Measurements from ENCODE around the gene MMEL1.
"Not testable (repeated sequence)": the region's sequence is repeated elsewhere in the genome, so short reads cannot be mapped to it uniquely, and the experiment has no call there.

MMEL1 gene

DNA sequence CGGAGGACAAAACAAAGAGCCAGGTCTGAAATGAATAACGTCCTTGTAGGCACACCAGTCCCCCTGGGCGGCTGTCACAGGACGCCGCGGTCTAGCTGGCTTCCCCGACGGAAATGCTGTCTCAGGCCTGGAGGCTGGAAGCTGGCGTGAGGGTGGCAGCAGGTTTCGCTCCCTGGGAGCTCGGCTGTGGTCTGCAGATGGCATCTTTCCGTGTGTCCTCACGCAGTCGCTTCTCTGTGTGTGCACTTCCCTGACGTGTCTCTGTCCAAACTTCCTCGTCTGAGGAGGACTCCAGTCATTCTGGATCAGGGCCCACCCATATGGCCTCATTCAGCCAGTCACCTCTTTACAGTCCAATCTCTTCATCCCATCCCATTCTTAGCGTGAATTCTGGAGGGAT lies 62.5 kb downstream of the MMEL1 start:
- TF ChIP-seq, protein P1, sequence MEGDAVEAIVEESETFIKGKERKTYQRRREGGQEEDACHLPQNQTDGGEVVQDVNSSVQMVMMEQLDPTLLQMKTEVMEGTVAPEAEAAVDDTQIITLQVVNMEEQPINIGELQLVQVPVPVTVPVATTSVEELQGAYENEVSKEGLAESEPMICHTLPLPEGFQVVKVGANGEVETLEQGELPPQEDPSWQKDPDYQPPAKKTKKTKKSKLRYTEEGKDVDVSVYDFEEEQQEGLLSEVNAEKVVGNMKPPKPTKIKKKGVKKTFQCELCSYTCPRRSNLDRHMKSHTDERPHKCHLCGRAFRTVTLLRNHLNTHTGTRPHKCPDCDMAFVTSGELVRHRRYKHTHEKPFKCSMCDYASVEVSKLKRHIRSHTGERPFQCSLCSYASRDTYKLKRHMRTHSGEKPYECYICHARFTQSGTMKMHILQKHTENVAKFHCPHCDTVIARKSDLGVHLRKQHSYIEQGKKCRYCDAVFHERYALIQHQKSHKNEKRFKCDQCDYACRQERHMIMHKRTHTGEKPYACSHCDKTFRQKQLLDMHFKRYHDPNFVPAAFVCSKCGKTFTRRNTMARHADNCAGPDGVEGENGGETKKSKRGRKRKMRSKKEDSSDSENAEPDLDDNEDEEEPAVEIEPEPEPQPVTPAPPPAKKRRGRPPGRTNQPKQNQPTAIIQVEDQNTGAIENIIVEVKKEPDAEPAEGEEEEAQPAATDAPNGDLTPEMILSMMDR (conservative IDR thresholded peaks at IDR 0.05) = no peak
- TF ChIP-seq ZFX (IDR thresholded peaks at IDR 0.05) = no peak
- no peak overlapping the region for H3K27ac ChIP-seq

DNA sequence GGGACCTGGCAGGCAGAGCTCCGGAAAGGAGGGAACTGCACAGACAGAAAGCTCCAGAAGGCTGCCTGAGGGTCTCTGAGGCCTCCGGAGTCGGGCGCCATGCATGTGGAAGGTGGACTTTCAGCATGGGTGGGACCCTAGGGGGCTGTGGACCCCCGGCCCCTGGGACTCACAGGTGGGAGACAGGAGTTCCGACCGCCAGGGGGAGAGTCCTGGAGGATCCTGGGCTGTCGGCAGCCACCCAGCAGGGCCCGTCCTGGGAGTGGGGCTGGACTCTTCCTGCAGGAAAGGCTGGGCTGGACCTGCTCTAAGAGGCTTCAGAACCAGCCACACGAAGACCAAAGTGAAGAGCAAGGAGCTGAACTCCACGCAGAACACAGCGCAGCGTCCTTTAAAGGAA lies 63.1 kb downstream of the MMEL1 start:
- H3K27ac ChIP-seq = not testable (repeated sequence)

DNA sequence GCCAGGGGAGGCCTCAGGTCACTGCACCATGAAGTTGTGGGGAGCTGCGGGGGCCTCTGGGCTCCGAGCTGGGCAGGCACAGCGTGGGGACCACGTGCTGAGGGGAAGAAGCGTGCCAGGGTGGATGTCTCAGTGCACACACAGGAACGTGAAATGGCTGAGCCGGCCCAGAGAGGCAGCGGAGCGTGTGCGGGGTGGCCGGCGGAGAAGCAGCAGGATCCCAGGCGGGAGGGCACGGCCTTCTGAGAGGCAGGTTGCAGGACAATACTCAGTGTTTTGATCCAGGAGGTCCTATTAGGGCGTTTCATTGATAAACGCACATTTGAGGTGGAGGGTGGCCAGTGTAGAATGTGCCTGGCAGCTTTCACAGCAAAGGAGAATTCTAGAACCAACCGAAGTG lies 63.8 kb downstream of the MMEL1 start:
- TF ChIP-seq, protein P1 (conservative IDR thresholded peaks at IDR 0.05) = no peak
- no peak for TF ChIP-seq ZFX (IDR thresholded peaks at IDR 0.05)
- no peak overlapping the region for H3K27ac ChIP-seq

DNA sequence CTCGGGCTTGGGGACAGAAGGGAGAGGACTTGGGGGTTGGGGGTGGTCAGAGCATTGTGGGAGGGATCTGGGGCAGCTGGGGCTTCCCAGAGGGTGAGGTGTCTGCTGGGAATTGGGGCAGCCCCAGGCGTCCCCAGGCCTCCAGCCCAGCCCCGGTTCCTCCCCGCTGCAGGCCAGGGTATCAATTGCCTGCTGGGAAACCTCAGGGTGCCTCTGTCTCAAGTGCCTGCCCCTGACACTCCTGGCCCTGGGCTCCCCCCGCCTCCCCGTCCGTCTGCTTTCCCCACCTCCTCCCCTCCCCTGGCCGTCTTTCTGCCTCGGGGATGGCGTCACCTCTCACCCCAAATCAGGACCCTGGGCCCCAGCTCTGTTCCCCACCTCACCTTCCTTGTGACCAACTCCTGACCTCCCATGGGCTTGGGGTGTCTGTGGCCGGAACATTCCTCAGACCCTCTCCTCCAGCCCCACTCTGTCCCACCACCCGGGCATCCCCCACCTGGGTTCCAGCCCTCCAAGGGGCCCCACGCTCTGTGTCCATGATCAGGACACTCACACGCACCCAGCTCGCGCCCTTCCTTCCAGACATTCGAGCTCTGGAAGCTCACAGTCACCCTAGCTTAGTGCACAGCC lies 64.5 kb downstream of the MMEL1 start:
- not testable (repeated sequence) for H3K27ac ChIP-seq

DNA sequence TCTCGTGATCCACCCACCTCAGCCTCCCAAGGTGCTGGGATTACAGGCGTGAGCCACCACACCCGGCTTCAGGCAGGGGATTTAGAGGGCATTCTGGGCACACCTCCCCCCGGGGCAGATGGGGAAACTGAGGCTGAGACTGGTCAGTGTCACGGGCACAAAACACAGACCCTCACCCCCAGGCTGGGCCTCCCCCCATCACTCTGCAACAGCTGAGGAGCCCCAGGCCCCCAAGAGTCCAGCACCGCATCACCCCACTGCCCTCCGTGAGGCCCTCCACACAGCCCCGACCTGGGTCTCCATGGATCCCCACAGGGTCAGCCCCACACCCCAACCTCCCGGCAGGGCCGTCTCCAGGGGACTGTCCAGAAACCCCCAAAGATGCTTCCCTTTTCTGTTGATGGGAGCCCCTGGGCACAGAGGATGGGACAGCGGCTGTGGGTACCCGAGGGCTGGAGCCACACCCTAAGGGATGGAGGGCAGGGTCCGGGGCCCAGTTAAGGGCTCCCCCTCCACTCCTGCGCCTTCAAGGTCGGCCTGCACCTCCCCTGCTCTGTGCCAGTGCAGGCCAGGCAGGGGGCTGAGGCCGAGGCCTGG lies 65.6 kb downstream of the MMEL1 start:
- no peak overlapping the region for H3K27ac ChIP-seq
- TF ChIP-seq, protein P1 (conservative IDR thresholded peaks at IDR 0.05) = no peak
- no peak for TF ChIP-seq ZFX (IDR thresholded peaks at IDR 0.05)

DNA sequence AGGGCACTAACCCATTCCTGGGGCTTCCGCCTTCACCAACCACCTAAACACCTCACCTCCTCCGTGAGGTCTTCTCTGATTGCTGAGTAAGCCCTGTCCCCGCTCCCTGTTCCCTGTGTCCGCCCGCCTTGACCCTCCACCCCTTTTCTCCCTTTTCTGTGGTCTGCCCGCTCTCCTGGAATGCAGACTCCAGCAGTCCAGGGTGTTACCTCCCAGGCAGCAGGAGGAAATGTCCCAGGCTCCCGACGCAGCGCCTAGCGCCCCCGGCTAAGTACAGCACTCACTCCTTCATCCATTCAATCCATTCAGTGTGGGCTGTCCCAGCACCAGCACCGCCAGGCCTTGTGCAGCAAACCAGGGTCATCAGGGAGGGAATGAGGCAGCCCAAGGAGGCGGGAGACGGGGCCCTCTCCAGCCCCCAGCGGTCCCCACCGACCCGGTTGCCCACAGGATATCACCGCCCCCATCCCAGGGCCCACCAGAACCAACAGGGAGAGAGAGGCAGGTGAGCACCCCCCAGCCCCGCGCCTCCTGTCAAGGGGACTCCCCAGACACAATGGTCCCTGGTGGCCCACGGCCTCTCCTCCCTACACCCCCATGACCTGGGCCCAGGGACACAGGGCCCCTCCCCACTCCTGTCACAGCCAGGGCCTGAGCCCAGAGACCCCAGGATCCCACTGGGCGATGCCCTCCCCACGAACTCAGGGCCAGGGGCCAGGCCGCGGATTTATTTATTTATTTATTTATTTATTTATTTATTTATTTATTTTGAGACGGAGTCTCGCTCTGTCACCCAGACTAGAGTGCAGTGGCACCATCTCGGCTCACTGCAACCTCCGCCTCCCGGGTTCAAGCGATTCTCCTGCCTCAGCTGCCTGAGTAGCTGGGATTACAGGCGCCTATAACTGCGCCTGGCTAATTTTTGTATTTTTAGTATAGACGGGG lies 66.4 kb downstream of the MMEL1 start:
- TF ChIP-seq, protein P1 (conservative IDR thresholded peaks at IDR 0.05) = no peak
- TF ChIP-seq ZFX (IDR thresholded peaks at IDR 0.05) = no peak
- no peak overlapping the region for H3K27ac ChIP-seq

DNA sequence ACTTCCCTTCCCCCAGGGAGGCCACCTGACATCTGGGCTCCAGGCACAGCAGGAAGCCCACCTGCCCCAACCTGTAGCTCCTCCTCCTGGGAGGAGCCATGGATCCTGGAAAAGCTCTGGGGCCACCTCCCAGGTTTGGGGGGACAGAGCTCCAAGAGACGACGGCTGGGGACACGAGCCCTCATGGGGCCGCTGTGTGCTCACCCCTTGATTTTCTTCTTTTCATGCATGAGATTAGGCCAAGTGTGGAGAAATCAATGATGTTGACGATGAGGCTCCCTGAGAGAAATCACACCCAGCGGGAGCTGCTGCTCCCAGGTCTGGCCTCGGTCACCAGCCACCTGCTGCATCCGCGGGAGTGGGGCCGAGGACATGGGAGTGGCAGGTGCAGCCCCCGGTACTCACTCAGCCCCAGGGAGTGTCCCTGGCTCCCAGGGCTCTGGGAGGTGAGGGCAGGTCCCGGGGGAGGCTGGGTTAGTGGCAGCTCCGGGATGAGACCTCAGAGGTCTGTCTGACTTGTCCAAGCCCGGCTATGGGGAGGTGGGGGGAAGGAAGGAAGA lies 67.9 kb downstream of the MMEL1 start:
- TF ChIP-seq, protein P1 (conservative IDR thresholded peaks at IDR 0.05) = no peak
- no peak for TF ChIP-seq ZFX (IDR thresholded peaks at IDR 0.05)

More for the DNA sequence above, 67.9 kb downstream of the MMEL1 start:
- no peak overlapping the region for H3K27ac ChIP-seq

Data from C4-2B (cell line).